Epithelial cell of proximal tubule (primary cell): ENCODE results near the gene LRMDA. TPM values are rescaled to one million over a fixed set of nuclear protein-coding genes. Genes with fewer than 3 reads are reported as not detected.

Experiments used
- DNase-seq: peaks from one replicate; pipeline ENCODE4 v3.0.0-alpha.2; 2011; ENCODE audit warnings: low read depth
- H3K4me3 ChIP-seq: 2 replicates; pipeline ENCODE4 v1.5.1; 2011; ENCODE audit warnings: low read depth, mild to moderate bottlenecking, low read length
- total RNA-seq: library from RNA; depleted of rRNA; stranded (reverse); fragments of >200 nt; gene quantifications from 2 replicates; pipeline ENCODE4 v1.2.3, GENCODE V29; 2015
- TF ChIP-seq, protein P1 (sequence below): conservative IDR thresholded peaks from 2 replicates; pipeline ENCODE4 v1.5.1; 2012; ENCODE audit warnings: low read depth, mild to moderate bottlenecking, low read length

LRMDA gene
- total RNA-seq, 1 donor from 2014 or later, result 0.75 TPM

DNA sequence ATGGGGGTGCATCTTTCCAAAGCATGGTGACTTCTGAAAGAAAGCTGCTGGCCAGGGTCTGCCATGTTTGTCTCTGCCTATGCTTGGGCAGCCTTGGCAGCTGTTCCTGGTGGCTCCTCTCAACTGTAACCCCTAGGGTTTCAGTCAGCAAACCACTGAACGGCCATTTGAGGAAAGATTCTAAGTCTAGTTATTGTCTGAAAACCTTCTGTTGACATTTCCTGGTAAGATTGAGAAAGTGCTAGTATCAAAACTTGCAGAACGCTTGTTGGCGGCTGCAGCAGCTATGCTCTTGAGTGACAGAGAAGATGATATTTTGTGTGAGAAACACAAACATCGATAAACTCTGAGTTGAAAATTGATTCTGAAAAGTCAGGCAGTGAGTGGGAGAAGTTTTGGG is 523.1 kb downstream of the LRMDA start:
- H3K4me3 ChIP-seq, result no peak overlapping the region
- TF ChIP-seq, protein P1, sequence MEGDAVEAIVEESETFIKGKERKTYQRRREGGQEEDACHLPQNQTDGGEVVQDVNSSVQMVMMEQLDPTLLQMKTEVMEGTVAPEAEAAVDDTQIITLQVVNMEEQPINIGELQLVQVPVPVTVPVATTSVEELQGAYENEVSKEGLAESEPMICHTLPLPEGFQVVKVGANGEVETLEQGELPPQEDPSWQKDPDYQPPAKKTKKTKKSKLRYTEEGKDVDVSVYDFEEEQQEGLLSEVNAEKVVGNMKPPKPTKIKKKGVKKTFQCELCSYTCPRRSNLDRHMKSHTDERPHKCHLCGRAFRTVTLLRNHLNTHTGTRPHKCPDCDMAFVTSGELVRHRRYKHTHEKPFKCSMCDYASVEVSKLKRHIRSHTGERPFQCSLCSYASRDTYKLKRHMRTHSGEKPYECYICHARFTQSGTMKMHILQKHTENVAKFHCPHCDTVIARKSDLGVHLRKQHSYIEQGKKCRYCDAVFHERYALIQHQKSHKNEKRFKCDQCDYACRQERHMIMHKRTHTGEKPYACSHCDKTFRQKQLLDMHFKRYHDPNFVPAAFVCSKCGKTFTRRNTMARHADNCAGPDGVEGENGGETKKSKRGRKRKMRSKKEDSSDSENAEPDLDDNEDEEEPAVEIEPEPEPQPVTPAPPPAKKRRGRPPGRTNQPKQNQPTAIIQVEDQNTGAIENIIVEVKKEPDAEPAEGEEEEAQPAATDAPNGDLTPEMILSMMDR, result no peak
- DNase-seq, result no peak

DNA sequence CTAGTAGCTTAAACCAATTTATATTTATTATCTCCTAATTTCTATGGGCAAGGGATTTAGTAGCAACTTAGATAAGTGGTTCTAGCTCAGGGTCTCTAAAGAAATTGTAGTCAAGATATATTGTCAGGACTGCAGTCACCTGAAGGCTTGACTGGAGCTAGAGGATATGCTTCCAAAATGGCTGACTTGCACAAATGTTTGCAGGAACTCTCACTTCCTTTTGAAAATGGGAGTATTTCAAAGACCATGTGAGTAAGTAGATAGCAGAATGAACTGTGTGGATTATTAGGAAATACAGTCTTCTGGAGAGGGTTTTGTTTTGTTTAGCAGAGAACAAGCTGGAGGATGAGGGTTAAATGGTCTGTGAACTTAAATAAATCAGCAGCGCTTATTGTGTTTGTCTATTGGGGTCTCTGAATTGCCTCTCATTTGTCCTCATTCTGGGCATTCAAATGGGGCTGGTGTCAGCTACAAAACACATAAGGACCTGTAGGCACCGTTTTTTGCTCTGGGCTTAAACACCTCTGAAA is 524.6 kb downstream of the LRMDA start:
- no peak for DNase-seq
- TF ChIP-seq, protein P1, result no peak
- no peak overlapping the region for H3K4me3 ChIP-seq

DNA sequence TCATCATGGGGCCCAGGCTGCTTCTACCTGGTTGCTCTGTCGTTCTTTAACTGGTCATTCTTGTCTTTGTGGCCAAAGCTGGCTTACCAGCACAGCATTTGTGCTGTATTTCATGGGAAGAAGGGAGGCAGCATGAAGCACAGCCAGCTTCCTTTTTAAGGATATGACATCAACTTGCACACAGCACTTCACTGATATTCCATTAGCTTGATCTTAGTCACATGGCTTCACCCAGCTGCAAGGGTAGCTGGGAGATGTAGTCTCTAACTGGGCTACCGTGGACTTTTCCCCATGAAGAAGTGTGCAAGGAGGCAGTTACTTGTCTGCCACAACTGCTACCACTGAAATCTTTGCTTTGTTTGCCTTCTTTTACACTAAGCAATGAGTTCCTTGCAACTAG is 525.2 kb downstream of the LRMDA start:
- H3K4me3 ChIP-seq, result no peak overlapping the region
- TF ChIP-seq, protein P1, result no peak
- no peak for DNase-seq

DNA sequence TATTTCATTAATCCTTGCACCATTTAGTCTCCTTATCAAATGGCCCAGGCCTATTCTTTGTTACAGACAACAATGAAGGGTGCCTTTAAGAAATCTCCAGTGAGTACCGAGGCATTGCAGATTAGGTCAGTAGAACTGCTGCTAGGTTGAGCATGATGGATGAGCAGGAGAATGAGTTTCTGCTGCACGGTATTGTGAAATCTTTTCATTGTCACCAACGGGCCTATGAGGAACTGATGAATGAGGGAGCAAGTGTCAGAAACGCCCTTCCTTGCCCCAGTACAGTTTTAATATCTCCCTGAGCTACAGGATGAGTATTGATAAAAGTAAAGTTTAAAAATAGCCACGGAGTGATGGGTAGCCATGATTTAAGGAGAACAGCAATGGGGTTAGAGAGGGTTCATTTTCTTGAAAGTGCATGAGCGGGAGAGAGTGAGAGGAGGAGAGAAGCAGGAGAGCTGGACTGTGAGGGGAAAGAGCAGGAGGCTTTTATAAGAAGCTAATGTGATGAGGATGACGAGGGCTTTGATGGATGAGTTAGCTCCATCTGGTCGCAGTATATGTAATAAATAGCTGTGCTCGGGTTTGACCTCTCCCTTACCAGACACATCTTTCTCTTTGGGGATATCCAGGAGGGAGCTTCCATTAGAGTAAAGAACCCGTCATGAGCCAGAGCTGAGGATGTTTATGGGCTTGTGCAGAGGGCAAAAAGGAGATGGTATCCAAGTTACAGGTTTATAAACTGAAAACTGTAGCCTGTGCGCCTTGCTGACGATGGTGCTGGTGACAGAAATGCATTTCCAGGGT is 526.1 kb downstream of the LRMDA start:
- DNase-seq, result no peak
- no peak overlapping the region for H3K4me3 ChIP-seq
- TF ChIP-seq, protein P1, result no peak

DNA sequence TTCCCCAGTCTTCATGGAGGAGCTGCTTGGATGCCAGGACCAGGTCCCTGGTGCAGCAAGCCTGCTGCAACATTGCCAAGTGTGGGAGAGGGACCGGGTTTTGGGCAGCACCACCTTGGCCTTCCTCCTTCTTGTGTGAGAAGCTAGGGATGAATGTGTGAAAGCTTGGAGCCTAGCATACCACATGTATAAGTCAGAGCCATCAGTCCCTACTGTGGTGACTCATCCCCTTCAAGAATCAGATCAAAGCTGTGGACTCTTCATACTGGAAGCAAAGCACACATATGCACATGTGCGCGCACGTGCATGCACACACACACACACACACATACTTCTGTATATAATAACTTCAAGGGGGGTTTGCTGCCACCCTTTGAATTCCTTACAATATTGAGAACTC is 527.8 kb downstream of the LRMDA start:
- DNase-seq, result peak; percentile 65
- TF ChIP-seq, protein P1, result no peak
- no peak overlapping the region for H3K4me3 ChIP-seq

DNA sequence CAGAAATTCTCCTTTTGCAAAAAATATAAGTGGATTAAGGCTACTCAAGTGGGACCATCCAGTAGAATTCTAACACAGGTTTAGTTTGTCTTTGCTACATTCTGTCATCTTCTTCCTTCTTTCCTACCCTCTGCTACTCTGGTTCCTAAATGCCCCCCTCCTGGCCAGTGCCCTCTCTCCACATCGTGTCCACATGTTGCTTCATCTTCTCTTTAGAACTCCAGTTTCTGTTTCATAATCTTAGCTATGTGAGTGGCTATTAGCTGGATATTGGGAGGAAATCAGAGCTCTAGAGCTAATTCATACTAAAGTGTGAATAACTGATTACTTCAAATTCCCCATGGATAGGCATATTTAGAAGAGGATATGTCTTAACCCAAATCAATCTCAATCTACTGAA is 528.5 kb downstream of the LRMDA start:
- no peak for DNase-seq
- no peak overlapping the region for H3K4me3 ChIP-seq
- TF ChIP-seq, protein P1, result no peak

DNA sequence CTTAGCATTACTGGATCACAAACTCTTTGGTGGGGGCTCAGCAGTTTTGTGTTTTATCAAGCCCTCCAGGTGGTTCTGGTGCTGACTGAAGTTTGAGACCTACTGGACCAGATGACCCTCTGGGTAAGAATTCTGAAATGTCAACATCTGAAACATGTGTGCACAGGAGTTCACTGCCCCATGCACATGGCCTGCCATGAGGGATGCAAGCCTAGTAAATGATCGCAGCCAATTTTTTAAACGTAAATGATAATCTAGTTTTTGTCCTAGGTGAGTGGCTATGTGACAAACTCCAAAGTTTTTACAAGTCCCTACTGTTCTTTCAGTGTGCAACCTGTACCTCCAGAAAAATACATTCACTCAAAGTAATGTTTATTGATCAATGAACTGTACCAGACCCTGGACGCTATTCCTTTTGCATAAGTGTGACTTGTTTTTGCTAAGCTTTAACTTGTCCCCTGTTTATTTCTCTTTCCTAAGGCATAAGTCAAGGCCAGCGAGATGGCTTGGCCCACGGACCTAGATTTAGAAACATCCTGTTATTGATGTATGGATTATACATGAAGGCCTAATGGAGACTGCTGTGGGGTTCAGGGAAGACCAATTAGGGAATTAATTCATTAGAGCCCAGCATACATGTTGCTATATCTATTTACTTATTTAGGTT is 531.1 kb downstream of the LRMDA start:
- H3K4me3 ChIP-seq, result no peak overlapping the region
- no peak for DNase-seq
- TF ChIP-seq, protein P1, result no peak
